Pancreas (tissue), 10 donors: ENCODE results near the gene ATP23. TPM values are rescaled to one million over a fixed set of nuclear protein-coding genes. Genes with fewer than 3 reads are reported as not detected.

ENCODE experiments used
- ATAC-seq, 4 donors: fragments of 200-7000 bp; cut with Tn5 transposase; one replicate each; pipeline versions ENCODE4 v1.8.0 to v1.9.1; 2020; ENCODE audit warnings: mild to moderate bottlenecking in 4 of 4, moderate library complexity in 4 of 4
- DNase-seq, 6 donors: peaks; one replicate each; pipeline ENCODE4 v3.0.0-alpha.2; 2020
- FAIRE-seq: peaks from 2 replicates; lab custom pipeline; 2012; peaks lifted over from hg19 to GRCh38; lab: Jason Lieb, UNC
- H3K27ac ChIP-seq, 4 donors: fragments of 200-600 bp; sonication (generic); 1 replicate in 3 of 4; 2 replicates in 1 of 4; pipeline versions ENCODE4 v1.5.0 to v1.8.0; 2020
- H3K27me3 ChIP-seq, 4 donors: fragments of 200-600 bp; one replicate each; pipeline ENCODE4 v1.8.0; 2021
- H3K36me3 ChIP-seq, 3 donors: fragments of 200-600 bp; sonication (generic) in 1 of 3; one replicate each; pipeline versions ENCODE4 v1.5.0 to v1.8.0; 2020 to 2021
- H3K4me1 ChIP-seq, 3 donors: fragments of 200-600 bp; one replicate each; pipeline ENCODE4 v1.8.0; 2021
- H3K4me3 ChIP-seq, 4 donors: fragments of 200-600 bp; sonication (generic) in 2 of 4; one replicate each; pipeline versions ENCODE4 v1.5.0 to v1.8.0; 2020 to 2021
- H3K9me3 ChIP-seq, 4 donors: fragments of 200-600 bp; one replicate each; pipeline ENCODE4 v1.8.0; 2021
- WGBS, 2 donors: extraction: QIAGEN DNeasy Blood & Tissue Kit; methylation state at CpG; one replicate each; pipeline ENCODE4 v1.1.7; 2013; 5-methylcytosine and 5-hydroxymethylcytosine counted together
- intact Hi-C, 3 donors: fragments of 100-400 bp; cut with DNase I; formaldehyde crosslinking; loops; one replicate each; pipeline versions ENCODE4 v1.11.1 to v1.14.2; 2022
- polyA plus RNA-seq, 2 donors: library from polyadenylated mRNA; stranded (reverse); fragments of 200-250 nt; gene quantifications; one replicate each; pipeline ENCODE4 v1.2.3, GENCODE V29; 2013
- total RNA-seq, 6 donors: library from RNA; stranded (reverse); fragmentation: NEBNext Ultra II Directional in 4 of 6; extraction: Animal tissue kit (Norgen Biotek cat#: 25700) in 4 of 6; gene quantifications; one replicate each; pipeline versions ENCODE4 v1.2.1 to v1.2.4, GENCODE V29; 2021 to 2023
- TF ChIP-seq, protein P1 (sequence below), 4 donors: fragments of 200-600 bp; sonication (generic) in 3 of 4; IDR thresholded peaks; one replicate each; pipeline versions ENCODE4 v1.5.0 to v1.8.0; 2021; ENCODE audit warnings: antibody characterized with exemption in 4 of 4
- donor health status: healthy with polysubstance abuse.
- donor health status: DM: no; HTN: no; CAD: no; lungs with moderate emphysema.
- donor health status: DM: no; HTN: no; CAD: no.
- donor health status: control.
- donor health status: control.
- donor health status: Bipolar disorder and iron deficiency.
- donor health status: DM: yes; HTN: yes; CAD: no.
- donor health status: DM: no; HTN: no; CAD: no.
- donor health status: DM: no; HTN: no; CAD: no.
- donor health status: DM: yes; HTN: yes; CAD: no.

ATP23 gene
- total and polyA plus RNA-seq, 8 donors: 2.7 to 5.7 (median 4.1) TPM

DNA sequence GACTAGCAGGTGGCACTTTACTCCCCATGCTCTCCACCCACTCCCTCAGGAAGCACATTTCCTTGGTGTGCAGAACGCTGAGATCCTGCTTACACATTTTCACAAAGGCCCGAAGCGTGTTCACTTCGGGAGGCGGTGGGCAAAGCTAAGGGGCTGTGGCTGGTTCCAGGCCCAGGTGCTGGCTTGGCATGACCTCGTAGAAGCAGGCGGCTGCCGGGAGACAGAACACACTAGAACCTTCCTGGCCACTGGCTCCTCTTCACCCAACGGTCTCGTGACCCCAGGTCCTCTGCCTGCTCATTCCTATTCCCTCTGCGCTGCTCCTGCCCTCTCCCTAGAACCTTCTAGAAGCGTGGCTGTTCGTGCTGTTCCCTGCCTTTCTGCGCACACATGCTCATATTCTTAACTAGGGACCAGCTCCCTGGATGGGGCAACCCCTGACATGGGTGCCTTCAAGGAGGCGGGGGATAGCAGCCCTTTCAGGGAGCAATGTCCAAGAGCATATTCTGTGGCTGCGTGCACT lies 43.3 kb downstream of the ATP23 start:
- WGBS, 2 donors: 86 to 92% methylated on average over 16 of the region's 16 CpGs
- DNase-seq (peak in 1 of 6 donors; percentile 44), FAIRE-seq (no peak)

DNA sequence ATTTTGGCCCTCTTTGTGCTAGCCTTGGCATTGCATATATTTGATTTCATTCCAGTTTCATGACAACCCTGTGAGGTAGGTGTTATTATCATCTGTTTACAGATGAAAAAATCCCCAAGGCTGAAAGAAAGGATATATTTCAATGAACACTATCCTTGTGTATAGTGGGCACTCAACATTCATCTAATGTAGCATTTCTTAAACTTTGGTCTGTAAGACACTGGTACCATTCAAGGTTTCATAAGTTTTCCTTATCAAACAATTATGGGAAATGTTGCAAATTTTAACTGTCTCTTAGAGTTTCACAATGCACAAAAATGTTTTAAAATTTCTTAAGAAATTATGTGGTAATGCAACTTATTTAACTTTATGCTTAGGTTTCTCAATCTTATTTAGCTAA lies 44.3 kb downstream of the ATP23 start:
- TF ChIP-seq, protein P1, sequence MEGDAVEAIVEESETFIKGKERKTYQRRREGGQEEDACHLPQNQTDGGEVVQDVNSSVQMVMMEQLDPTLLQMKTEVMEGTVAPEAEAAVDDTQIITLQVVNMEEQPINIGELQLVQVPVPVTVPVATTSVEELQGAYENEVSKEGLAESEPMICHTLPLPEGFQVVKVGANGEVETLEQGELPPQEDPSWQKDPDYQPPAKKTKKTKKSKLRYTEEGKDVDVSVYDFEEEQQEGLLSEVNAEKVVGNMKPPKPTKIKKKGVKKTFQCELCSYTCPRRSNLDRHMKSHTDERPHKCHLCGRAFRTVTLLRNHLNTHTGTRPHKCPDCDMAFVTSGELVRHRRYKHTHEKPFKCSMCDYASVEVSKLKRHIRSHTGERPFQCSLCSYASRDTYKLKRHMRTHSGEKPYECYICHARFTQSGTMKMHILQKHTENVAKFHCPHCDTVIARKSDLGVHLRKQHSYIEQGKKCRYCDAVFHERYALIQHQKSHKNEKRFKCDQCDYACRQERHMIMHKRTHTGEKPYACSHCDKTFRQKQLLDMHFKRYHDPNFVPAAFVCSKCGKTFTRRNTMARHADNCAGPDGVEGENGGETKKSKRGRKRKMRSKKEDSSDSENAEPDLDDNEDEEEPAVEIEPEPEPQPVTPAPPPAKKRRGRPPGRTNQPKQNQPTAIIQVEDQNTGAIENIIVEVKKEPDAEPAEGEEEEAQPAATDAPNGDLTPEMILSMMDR (IDR thresholded peaks at IDR 0.05): no peak
- ATAC-seq (no peak), DNase-seq (no peak), FAIRE-seq (no peak)
- no peak overlapping the region for H3K27ac ChIP-seq
- H3K27me3 ChIP-seq: no peaks in the 10 kb centered on the region
- no peaks in the 10 kb centered on the region for H3K36me3 ChIP-seq
- H3K9me3 ChIP-seq: no peaks in the 10 kb centered on the region
- H3K4me1 ChIP-seq: no peaks in the 10 kb centered on the region
- intact Hi-C loops: no loop called here
- no peak overlapping the region for H3K4me3 ChIP-seq

More for the DNA sequence above, 43.3 kb downstream of the ATP23 start:
- no peaks in the 10 kb centered on the region for H3K27me3 ChIP-seq
- no peak overlapping the region for H3K27ac ChIP-seq
- ATAC-seq: no peak
- no peaks in the 10 kb centered on the region for H3K36me3 ChIP-seq
- intact Hi-C loops: loop anchor here in 1 of 3 donors (5.0 kb wide), 1 partner anchor 318 kb away; no protein-coding TSS in a partner anchor
- TF ChIP-seq, protein P1 (IDR thresholded peaks at IDR 0.05): no peak
- H3K9me3 ChIP-seq: no peaks in the 10 kb centered on the region
- H3K4me3 ChIP-seq: no peak overlapping the region
- no peaks in the 10 kb centered on the region for H3K4me1 ChIP-seq

DNA sequence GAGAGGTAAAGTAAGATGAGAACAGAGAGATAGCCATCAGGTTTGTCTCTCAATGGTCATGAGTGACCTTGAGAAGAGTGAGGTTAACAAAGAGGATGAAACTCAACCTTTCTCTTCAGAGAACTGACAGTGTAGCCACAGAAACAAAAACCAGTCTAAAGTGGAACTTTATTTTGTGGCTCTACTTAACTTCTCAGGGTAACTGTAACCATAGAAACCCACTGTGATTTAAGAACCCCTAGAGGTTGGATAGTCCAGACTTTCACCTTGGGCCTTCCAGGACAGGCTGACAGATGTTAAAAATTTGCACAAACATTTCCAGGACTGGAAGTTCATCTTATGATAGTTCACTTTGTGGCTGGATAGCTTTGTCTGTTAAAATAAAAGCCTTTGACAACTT lies 48.5 kb downstream of the ATP23 start:
- Histone ChIP-seq H3K27ac (no peak overlapping the region), H3K36me3 (no peaks in the 10 kb centered on the region), H3K27me3 (no peaks in the 10 kb centered on the region), H3K4me1 (no peaks in the 10 kb centered on the region), H3K4me3 (no peak overlapping the region), H3K9me3 (no peaks in the 10 kb centered on the region)
- intact Hi-C loops: no loop called here
- DNase-seq (no peak), ATAC-seq (no peak), FAIRE-seq (no peak)
- TF ChIP-seq, protein P1 (IDR thresholded peaks at IDR 0.05): no peak

DNA sequence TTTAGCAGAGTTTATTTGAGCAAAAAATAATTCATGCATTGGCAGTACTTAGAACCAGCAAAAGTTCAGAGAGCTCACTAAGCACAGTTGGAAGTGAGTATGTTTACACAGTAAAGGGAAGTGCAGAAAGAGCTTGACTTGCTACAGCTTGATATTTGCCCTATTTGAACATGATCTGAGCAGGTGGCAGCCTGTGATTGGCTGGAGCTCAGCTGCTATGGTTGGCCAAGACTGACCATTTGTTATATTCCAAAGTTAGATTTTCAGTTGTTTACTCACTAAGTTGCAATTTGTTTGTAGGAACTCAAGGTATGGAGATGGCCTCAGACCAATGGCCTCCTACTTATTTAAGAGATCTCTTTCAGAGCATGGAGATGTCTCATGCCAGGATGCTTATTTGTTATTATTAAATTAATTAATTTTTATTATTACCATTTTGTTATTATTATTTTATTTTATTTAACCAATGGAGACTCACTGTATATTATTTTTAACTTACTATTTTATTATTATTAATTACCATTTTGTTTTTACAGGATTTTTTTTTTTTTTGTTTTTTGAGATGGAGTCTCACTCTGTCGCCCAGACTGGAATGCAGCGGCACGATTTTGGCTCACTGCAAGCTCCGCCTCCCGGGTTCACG lies 49.0 kb downstream of the ATP23 start:
- no peaks in the 10 kb centered on the region for H3K27me3 ChIP-seq
- DNase-seq (no peak), FAIRE-seq (no peak), ATAC-seq (no peak)
- intact Hi-C loops: no loop called here
- WGBS, 2 donors: 93 to 96% methylated on average over 6 of the region's 6 CpGs
- no peaks in the 10 kb centered on the region for H3K4me1 ChIP-seq
- H3K4me3 ChIP-seq: no peak overlapping the region
- H3K27ac ChIP-seq: no peak overlapping the region
- TF ChIP-seq, protein P1 (IDR thresholded peaks at IDR 0.05): no peak
- H3K36me3 ChIP-seq: no peaks in the 10 kb centered on the region
- no peaks in the 10 kb centered on the region for H3K9me3 ChIP-seq

DNA sequence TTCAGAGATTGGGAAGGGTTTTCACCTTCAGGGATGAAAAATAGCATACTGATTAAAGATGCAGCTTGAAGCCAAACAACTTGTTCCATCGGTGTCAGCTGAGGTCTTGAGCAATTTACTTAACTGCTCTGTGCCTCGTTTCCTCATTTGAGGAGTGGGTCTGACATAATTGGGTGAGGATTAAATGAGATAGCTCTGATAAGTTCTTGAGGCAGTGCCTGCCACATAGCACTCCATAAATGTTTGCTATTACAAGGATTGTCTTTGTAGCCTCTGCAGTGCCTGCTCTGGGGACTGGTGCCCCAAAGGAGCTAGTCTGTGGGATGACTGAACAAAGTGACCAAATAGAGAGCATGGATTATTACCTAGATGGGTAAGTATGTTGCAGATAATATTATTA lies 50.6 kb downstream of the ATP23 start:
- TF ChIP-seq, protein P1 (IDR thresholded peaks at IDR 0.05): no peak
- no peak for FAIRE-seq
- ATAC-seq: no peak
- H3K36me3 ChIP-seq: no peaks in the 10 kb centered on the region
- H3K9me3 ChIP-seq: no peaks in the 10 kb centered on the region
- no peak overlapping the region for H3K4me3 ChIP-seq
- intact Hi-C loops: no loop called here
- H3K27ac ChIP-seq: no peak overlapping the region
- DNase-seq: no peak
- 84 to 85% methylated on average over 2 of the region's 2 CpGs for WGBS, 2 donors
- H3K27me3 ChIP-seq: no peaks in the 10 kb centered on the region
- no peaks in the 10 kb centered on the region for H3K4me1 ChIP-seq
